Upper lobe of left lung (tissue), 6 donors: ENCODE data around the gene SCAMP1. TPM values are rescaled to one million over a fixed set of nuclear protein-coding genes. Genes with fewer than 3 reads are reported as not detected.
"Not testable (repeated sequence)": the region's sequence is repeated elsewhere in the genome, so short reads cannot be mapped to it uniquely, and the experiment has no call there.

Source experiments
- ATAC-seq, 2 donors: fragments of 200-7000 bp; cut with Tn5 transposase; one replicate each; pipeline ENCODE4 v1.9.1; 2022; ENCODE audit warnings: mild to moderate bottlenecking in 2 of 2, moderate library complexity in 2 of 2; ENCODE audit not compliant: low FRiP score in 2 of 2
- DNase-seq, 2 donors: peaks; one replicate each; pipeline ENCODE4 v3.0.0-alpha.2; 2019 to 2020
- H3K27ac ChIP-seq, 4 donors: fragments of 200-600 bp; sonication (generic); one replicate each; pipeline ENCODE4 v1.5.1; 2016 to 2019
- H3K27me3 ChIP-seq, 4 donors: fragments of 200-600 bp; sonication (generic); one replicate each; pipeline ENCODE4 v1.5.1; 2017 to 2019
- H3K36me3 ChIP-seq, 4 donors: fragments of 200-600 bp; sonication (generic); one replicate each; pipeline ENCODE4 v1.5.1; 2016 to 2019
- H3K4me1 ChIP-seq, 4 donors: fragments of 200-600 bp; sonication (generic); one replicate each; pipeline ENCODE4 v1.5.1; 2018 to 2019
- H3K4me3 ChIP-seq, 4 donors: fragments of 200-600 bp; sonication (generic); one replicate each; pipeline ENCODE4 v1.5.1; 2017 to 2019; ENCODE audit warnings: mild to moderate bottlenecking in 2 of 4, moderate library complexity in 1 of 4
- H3K9me3 ChIP-seq, 4 donors: fragments of 200-600 bp; sonication (generic); one replicate each; pipeline ENCODE4 v1.5.1; 2018 to 2019
- EP300 ChIP-seq, 4 donors: sonication (generic); formaldehyde crosslinking; IDR thresholded peaks; one replicate each; pipeline ENCODE4 v1.5.1; 2017; ENCODE audit warnings: antibody characterized with exemption in 4 of 4, control low read depth in 2 of 4
- POLR2A ChIP-seq, 4 donors: fragments of 450-650 bp; IDR thresholded peaks; one replicate each; pipeline ENCODE4 v1.5.1; 2016 to 2017; ENCODE audit warnings: antibody characterized with exemption in 4 of 4, mild to moderate bottlenecking in 2 of 4
- POLR2AphosphoS5 ChIP-seq, 2 donors: sonication (generic); formaldehyde crosslinking; IDR thresholded peaks; one replicate each; pipeline ENCODE4 v1.5.1; 2017; ENCODE audit warnings: antibody characterized with exemption in 2 of 2
- WGBS, 2 donors: methylation state at CpG; one replicate each; pipeline ENCODE4 v1.1.5; 2017 to 2018; 5-methylcytosine and 5-hydroxymethylcytosine counted together
- total RNA-seq, 6 donors: library from RNA; depleted of rRNA in 4 of 6; stranded (reverse); fragments of >200 nt in 4 of 6; gene quantifications; one replicate each; pipeline versions ENCODE4 v1.1.0 to v1.2.1, GENCODE V29; 2016 to 2021
- TF ChIP-seq, protein P1 (sequence below), 6 experiments: fragments of 450-650 bp in 4 of 6; fragments of 200-600 bp in 2 of 6; sonication (generic) in 2 of 6; IDR thresholded peaks; one replicate each; pipeline ENCODE4 v1.5.1; 2016 to 2019; ENCODE audit warnings: antibody characterized with exemption in 6 of 6
- donor health status: DM: no; HTN: no; CAD: no; lungs with moderate emphysema.
- donor health status: DM: no; HTN: yes; CAD: no; lungs with severe emphysema.

Gene SCAMP1
- total RNA-seq, 6 donors from 2014 or later, result 5.3 to 37.3 (median 25.1) TPM

DNA sequence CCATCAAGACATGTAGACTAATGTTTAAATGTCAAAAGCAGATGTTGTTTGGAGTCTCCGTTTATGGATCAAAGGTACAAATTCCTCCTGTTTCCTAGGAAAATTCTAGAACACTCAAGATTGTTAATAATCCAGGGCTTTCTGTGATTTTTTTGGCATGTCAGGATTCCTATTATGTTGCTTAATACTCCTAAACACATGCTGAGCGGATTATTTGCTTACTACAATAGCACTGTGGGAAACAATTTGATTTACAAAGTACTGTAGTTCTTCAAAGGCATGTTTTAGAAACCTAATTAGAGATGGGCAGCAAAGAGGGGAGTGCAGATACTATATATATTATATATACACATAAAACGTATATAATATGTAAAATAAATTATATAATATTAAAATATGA lies 19.0 kb upstream of the SCAMP1 start:
- ATAC-seq (no peak), DNase-seq (no peak)
- Histone ChIP-seq H3K9me3 (peaks cover 0 to 9% (median 6%) of the 10 kb centered on the region in 4 donors), H3K4me3 (no peak overlapping the region), H3K27ac (no peak overlapping the region), H3K27me3 (no peaks in the 10 kb centered on the region), H3K36me3 (no peaks in the 10 kb centered on the region), H3K4me1 (no peaks in the 10 kb centered on the region)
- TF ChIP-seq POLR2A (IDR thresholded peaks at IDR 0.05) (no peak), EP300 (IDR thresholded peaks at IDR 0.05) (no peak), POLR2AphosphoS5 (IDR thresholded peaks at IDR 0.05) (no peak)
- TF ChIP-seq, protein P1, sequence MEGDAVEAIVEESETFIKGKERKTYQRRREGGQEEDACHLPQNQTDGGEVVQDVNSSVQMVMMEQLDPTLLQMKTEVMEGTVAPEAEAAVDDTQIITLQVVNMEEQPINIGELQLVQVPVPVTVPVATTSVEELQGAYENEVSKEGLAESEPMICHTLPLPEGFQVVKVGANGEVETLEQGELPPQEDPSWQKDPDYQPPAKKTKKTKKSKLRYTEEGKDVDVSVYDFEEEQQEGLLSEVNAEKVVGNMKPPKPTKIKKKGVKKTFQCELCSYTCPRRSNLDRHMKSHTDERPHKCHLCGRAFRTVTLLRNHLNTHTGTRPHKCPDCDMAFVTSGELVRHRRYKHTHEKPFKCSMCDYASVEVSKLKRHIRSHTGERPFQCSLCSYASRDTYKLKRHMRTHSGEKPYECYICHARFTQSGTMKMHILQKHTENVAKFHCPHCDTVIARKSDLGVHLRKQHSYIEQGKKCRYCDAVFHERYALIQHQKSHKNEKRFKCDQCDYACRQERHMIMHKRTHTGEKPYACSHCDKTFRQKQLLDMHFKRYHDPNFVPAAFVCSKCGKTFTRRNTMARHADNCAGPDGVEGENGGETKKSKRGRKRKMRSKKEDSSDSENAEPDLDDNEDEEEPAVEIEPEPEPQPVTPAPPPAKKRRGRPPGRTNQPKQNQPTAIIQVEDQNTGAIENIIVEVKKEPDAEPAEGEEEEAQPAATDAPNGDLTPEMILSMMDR (IDR thresholded peaks at IDR 0.05), result no peak
- 67 to 72% methylated on average over 3 of the region's 3 CpGs for WGBS, 2 donors

DNA sequence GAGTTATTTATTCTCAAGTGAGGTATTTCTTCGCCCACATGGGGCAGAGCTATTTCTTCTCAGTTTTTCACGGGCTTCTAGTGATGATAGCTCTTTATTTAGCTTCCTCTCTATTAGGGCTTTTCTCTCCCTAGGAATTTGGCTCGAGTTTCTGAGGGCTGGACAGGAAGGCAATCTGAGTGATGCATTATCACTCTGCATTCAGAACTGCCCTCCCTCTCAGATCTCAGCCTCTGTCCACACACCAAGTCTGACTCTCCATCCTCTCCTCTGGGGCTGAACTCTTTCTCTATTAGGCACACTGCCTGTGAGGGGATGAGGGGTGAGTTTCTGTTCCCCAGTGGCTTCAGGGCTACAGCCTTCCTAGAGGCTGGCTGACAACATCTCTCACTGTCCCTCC lies 14.9 kb upstream of the SCAMP1 start:
- no peak overlapping the region for H3K27ac ChIP-seq
- DNase-seq (no peak), ATAC-seq (no peak)
- no peaks in the 10 kb centered on the region for H3K4me1 ChIP-seq
- H3K4me3 ChIP-seq, result no peak overlapping the region
- H3K27me3 ChIP-seq, result no peaks in the 10 kb centered on the region
- 37 to 45% methylated on average over 3 of the region's 3 CpGs for WGBS, 2 donors
- no peaks in the 10 kb centered on the region for H3K9me3 ChIP-seq
- no peaks in the 10 kb centered on the region for H3K36me3 ChIP-seq
- TF ChIP-seq, protein P1 (IDR thresholded peaks at IDR 0.05), result no peak
- TF ChIP-seq POLR2AphosphoS5 (IDR thresholded peaks at IDR 0.05) (no peak), EP300 (IDR thresholded peaks at IDR 0.05) (no peak), POLR2A (IDR thresholded peaks at IDR 0.05) (no peak)

DNA sequence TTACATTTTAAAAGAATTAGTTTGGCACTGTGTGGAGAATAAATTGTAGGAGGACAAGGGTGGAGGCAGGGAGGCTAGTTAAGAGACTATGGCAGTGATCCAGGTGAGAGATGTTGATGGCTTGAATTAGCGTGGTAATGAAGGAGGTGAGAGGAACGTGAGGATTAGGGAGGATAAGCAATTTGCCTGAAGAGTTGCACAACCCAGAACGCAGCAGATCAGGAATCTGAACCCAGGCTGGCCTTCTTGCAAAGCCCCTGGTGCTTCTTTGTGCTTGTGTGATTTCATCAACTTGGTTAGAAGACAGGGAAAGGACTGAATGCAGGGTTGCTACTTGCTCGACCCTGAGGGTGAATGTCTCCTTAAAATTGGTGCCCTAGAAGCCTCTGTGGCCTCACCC lies 6.9 kb upstream of the SCAMP1 start:
- Histone ChIP-seq H3K27me3 (no peaks in the 10 kb centered on the region), H3K9me3 (no peaks in the 10 kb centered on the region), H3K4me3 (no peak overlapping the region), H3K27ac (no peak overlapping the region), H3K36me3 (no peaks in the 10 kb centered on the region), H3K4me1 (peaks cover 0 to under 1% (median under 1%) of the 10 kb centered on the region in 4 donors)
- ATAC-seq (no peak), DNase-seq (no peak)
- TF ChIP-seq POLR2AphosphoS5 (IDR thresholded peaks at IDR 0.05) (no peak), POLR2A (IDR thresholded peaks at IDR 0.05) (no peak), EP300 (IDR thresholded peaks at IDR 0.05) (no peak)
- TF ChIP-seq, protein P1 (IDR thresholded peaks at IDR 0.05), result no peak
- WGBS, 2 donors, result 56 to 66% methylated on average over 4 of the region's 4 CpGs

DNA sequence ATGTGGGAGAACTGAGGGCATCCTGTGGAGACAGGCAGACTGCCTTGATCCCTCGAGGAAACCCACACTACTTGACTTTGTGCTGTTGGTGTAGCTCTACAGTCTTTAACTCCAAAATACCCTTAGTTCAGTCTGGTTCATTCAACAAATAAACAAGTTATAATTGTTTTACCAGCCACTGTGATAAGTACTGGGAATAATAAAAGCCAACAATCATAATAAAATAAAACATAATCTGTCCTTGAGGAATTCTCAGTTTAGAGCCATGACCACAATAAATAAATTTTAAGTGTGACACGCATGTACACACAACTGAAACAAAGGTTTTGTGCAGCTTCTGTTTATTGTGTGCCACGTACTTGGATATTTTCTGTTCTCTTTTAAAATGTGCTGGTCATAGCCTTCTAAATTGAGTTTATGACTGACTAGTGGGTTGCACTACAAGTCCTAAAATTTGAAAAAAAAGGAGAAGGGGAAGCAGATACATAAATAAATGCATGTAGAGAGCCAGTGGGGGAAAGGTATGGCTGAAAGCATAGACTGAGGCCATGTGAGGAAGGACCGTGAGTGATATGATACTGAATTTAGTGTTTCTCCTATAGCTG lies 6.2 kb upstream of the SCAMP1 start:
- H3K27me3 ChIP-seq, result no peaks in the 10 kb centered on the region
- TF ChIP-seq POLR2AphosphoS5 (IDR thresholded peaks at IDR 0.05) (no peak), POLR2A (IDR thresholded peaks at IDR 0.05) (no peak), EP300 (IDR thresholded peaks at IDR 0.05) (no peak)
- TF ChIP-seq, protein P1 (IDR thresholded peaks at IDR 0.05), result no peak
- DNase-seq (no peak), ATAC-seq (no peak)
- peaks cover 5 to 7% (median 6%) of the 10 kb centered on the region in 4 donors for H3K4me1 ChIP-seq
- H3K36me3 ChIP-seq, result no peaks in the 10 kb centered on the region
- no peaks in the 10 kb centered on the region for H3K9me3 ChIP-seq
- no peak overlapping the region for H3K27ac ChIP-seq
- 75 to 81% methylated on average over 4 of the region's 4 CpGs for WGBS, 2 donors
- H3K4me3 ChIP-seq, result no peak overlapping the region

DNA sequence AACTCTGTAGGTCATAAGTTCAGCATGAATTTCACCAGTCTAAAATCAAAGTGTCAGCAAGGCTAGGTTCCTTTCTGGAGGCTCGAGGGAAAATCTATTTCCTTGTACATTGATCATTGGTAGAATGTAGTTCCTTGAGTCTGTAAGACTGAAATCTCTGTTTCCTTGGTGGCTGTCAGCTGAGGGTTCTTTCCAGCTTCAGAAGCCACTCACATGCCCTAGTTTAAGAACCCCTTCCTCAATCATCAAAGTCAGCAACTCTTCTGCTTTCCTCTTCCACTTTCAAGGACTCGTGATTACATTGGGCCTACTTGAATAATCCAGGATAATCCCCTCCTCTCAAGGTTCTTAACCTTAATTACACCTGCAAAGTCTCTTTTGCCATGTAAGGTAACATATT lies 4.9 kb upstream of the SCAMP1 start:
- Histone ChIP-seq H3K9me3 (no peaks in the 10 kb centered on the region), H3K36me3 (no peaks in the 10 kb centered on the region), H3K27me3 (no peaks in the 10 kb centered on the region), H3K4me1 (peaks cover 10 to 13% (median 11%) of the 10 kb centered on the region in 4 donors), H3K27ac (peak overlapping the region in 1 of 4 donors; percentile 30), H3K4me3 (no peak overlapping the region)
- no peak for ATAC-seq
- DNase-seq, result no peak
- WGBS, 2 donors, result 86 to 96% methylated on average over 2 of the region's 2 CpGs
- no peak for TF ChIP-seq POLR2A (IDR thresholded peaks at IDR 0.05)
- no peak for TF ChIP-seq EP300 (IDR thresholded peaks at IDR 0.05)
- TF ChIP-seq, protein P1 (IDR thresholded peaks at IDR 0.05), result no peak

DNA sequence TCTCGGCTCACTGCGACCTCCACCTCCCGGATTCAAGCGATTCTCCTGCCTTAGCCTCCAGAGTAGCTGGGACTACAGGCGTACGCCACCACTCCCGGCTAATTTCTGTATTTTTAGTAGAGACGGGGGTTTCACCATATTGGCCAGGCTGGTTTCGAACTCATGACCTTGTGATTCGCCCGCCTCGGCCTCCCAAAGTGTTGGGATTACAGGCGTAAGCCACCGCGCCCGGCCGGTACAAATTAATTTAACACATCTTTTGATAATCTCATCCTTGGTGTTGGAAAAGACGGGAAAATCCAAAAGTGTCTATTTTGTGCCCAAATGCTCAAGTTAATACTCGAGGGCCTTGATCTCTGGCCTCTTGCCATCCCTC lies 974 bp upstream of the SCAMP1 start:
- not testable (repeated sequence) for H3K36me3 ChIP-seq, ATAC-seq, H3K27me3 ChIP-seq, H3K9me3 ChIP-seq
- Histone ChIP-seq H3K4me1 (peaks cover 12 to 23% (median 18%) of the 10 kb centered on the region in 4 donors), H3K27ac (peak overlapping the region; percentile 91 to 93 (median 92)), H3K4me3 (peak overlapping the region; percentile 76 to 99 (median 92))
- peak in 1 of 2 donors; percentile 29 for DNase-seq
- WGBS, 2 donors, result 79 to 85% methylated on average over 19 of the region's 19 CpGs
